Prostate gland (tissue), 2 donors: ENCODE data around the gene EXOSC5. TPM values are rescaled to one million over a fixed set of nuclear protein-coding genes. Genes with fewer than 3 reads are reported as not detected.
A peak's percentile ranks its signal among the peaks of the same experiment; 100 is the strongest.

Experiments
- DNase-seq: peaks from one replicate; pipeline ENCODE4 v3.0.0-alpha.2; 2019; ENCODE audit warnings: low spot score
- H3K27ac ChIP-seq, 2 donors: fragments of 200-600 bp; sonication (generic); 2 replicates each; pipeline ENCODE4 v1.5.1; 2017 to 2019
- H3K27me3 ChIP-seq: fragments of 200-600 bp; sonication (generic); replicated peaks from 2 replicates; pipeline ENCODE4 v1.5.1; 2019; ENCODE audit not compliant: insufficient read depth
- H3K36me3 ChIP-seq, 2 donors: fragments of 200-600 bp; sonication (generic); 1 replicate in 1 of 2; 2 replicates in 1 of 2; pipeline versions ENCODE4 v1.5.1 to v1.8.1; 2017 to 2019
- H3K4me1 ChIP-seq: fragments of 200-600 bp; sonication (generic); replicated peaks from 2 replicates; pipeline ENCODE4 v1.5.1; 2019
- H3K4me3 ChIP-seq, 2 donors: fragments of 200-600 bp; sonication (generic); 2 replicates each; pipeline ENCODE4 v1.5.1; 2017 to 2019
- H3K9me3 ChIP-seq: fragments of 200-600 bp; sonication (generic); 2 replicates; pipeline ENCODE4 v1.5.1; 2017
- CTCF ChIP-seq, 4 experiments: fragments of 200-600 bp in 2 of 4; fragments of 450-650 bp in 2 of 4; sonication (generic) in 2 of 4; IDR thresholded peaks; 1 replicate in 3 of 4; 2 replicates in 1 of 4; pipeline ENCODE4 v1.5.1; 2016 to 2019; ENCODE audit warnings: antibody characterized with exemption in 4 of 4, mild to moderate bottlenecking in 2 of 4, moderate library complexity in 2 of 4
- POLR2A ChIP-seq: fragments of 450-650 bp; IDR thresholded peaks from one replicate; pipeline ENCODE4 v1.6.1; 2016; ENCODE audit warnings: antibody characterized with exemption, mild to moderate bottlenecking
- POLR2AphosphoS5 ChIP-seq: sonication (generic); formaldehyde crosslinking; IDR thresholded peaks from one replicate; pipeline ENCODE4 v1.6.1; 2017; ENCODE audit warnings: antibody characterized with exemption
- WGBS: methylation state at CpG from one replicate; pipeline ENCODE4 v1.1.5; 2018; 5-methylcytosine and 5-hydroxymethylcytosine counted together
- intact Hi-C: fragments of 100-400 bp; cut with DNase I; formaldehyde crosslinking; loops from one replicate; pipeline ENCODE4 v1.14.2; 2022
- total RNA-seq, 2 donors: library from RNA; depleted of rRNA; stranded (reverse); fragments of >200 nt; gene quantifications; one replicate each; pipeline ENCODE4 v1.1.0, GENCODE V29; 2016

EXOSC5 gene
- total RNA-seq, 2 donors from 2014 or later, result 29.6 to 34.0 TPM

GRCh38 chr19:41354343-41354953 is 42.7 kb downstream of the EXOSC5 start:
- DNase-seq, result no peak
- no peaks in the 10 kb centered on the region for H3K27me3 ChIP-seq
- TF ChIP-seq POLR2A (no peak), CTCF (IDR thresholded peaks at IDR 0.05) (no peak), POLR2AphosphoS5 (no peak)
- H3K36me3 ChIP-seq, result no peaks in the 10 kb centered on the region
- peaks cover 5% of the 10 kb centered on the region for H3K4me1 ChIP-seq
- peak overlapping the region; percentile 70 to 80 for H3K4me3 ChIP-seq
- H3K27ac ChIP-seq, result peak overlapping the region; percentile 79 to 83
- no peaks in the 10 kb centered on the region for H3K9me3 ChIP-seq
- intact Hi-C loops, result no loop called here
- WGBS, result 87% methylated on average over 23 of the region's 23 CpGs

- peaks cover 5% of the 10 kb centered on the region for H3K4me1 ChIP-seq
- peak within 1 kb of the TSS; percentile 70 to 80 for H3K4me3 ChIP-seq
- no peaks in the 10 kb centered on the region for H3K36me3 ChIP-seq
- DNase-seq, result peak; percentile 73
- WGBS, result under 1% methylated on average over 56 of the region's 78 CpGs
- H3K9me3 ChIP-seq, result no peaks in the 10 kb centered on the region
- TF ChIP-seq POLR2AphosphoS5, result peak; percentile 48
- peak; percentile 57 for TF ChIP-seq POLR2A
- TF ChIP-seq CTCF (IDR thresholded peaks at IDR 0.05), result peak; percentile 81 to 91 (median 84)
- intact Hi-C loops, result no loop called here
- H3K27ac ChIP-seq, result peak within 1 kb of the TSS; percentile 79 to 83
- no peaks in the 10 kb centered on the region for H3K27me3 ChIP-seq
Measured at GRCh38 chr19:41353466-41354342, 43.5 kb downstream of the EXOSC5 start, which contains the start of gene TGFB1. Gene TGFB1, minus strand, starts transcription at chr19:41353922. Its CDS starts 878 bp downstream, at chr19:41353044.

DNA sequence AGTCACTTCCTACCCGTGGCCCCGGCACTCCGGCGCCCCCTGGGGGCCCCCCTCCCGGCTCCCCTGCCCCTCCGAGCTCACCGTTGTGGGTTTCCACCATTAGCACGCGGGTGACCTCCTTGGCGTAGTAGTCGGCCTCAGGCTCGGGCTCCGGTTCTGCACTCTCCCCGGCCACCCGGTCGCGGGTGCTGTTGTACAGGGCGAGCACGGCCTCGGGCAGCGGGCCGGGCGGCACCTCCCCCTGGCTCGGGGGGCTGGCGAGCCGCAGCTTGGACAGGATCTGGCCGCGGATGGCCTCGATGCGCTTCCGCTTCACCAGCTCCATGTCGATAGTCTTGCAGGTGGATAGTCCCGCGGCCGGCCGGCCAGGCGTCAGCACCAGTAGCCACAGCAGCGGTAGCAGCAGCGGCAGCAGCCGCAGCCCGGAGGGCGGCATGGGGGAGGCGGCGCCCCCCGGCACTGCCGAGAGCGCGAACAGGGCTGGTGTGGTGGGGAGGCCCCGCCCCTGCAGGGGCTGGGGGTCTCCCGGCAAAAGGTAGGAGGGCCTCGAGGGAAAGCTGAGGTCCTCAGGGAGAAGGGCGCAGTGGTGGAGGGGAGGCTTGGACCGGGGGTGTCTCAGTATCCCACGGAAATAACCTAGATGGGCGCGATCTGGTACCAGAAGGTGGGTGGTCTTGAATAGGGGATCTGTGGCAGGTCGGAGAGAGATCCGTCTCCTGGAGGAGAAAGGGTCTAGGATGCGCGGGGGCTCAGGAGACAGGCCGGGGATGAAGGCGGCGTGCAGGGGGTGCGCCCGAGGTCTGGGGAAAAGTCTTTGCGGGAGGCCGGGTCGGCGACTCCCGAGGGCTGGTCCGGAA is 44.3 kb downstream of the EXOSC5 start:
- peak overlapping the region; percentile 70 to 80 for H3K4me3 ChIP-seq
- H3K27me3 ChIP-seq, result no peaks in the 10 kb centered on the region
- peak in 3 of 4 experiments; percentile 29 to 50 (median 36) for TF ChIP-seq CTCF (IDR thresholded peaks at IDR 0.05)
- no peak for TF ChIP-seq POLR2AphosphoS5
- TF ChIP-seq POLR2A, result no peak
- peaks cover 5% of the 10 kb centered on the region for H3K4me1 ChIP-seq
- intact Hi-C loops, result no loop called here
- no peaks in the 10 kb centered on the region for H3K36me3 ChIP-seq
- peak; percentile 38 for DNase-seq
- whole genome bisulfite sequencing, result under 1% methylated on average over 57 of the region's 71 CpGs
- no peaks in the 10 kb centered on the region for H3K9me3 ChIP-seq
- peak overlapping the region; percentile 79 to 83 for H3K27ac ChIP-seq

DNA sequence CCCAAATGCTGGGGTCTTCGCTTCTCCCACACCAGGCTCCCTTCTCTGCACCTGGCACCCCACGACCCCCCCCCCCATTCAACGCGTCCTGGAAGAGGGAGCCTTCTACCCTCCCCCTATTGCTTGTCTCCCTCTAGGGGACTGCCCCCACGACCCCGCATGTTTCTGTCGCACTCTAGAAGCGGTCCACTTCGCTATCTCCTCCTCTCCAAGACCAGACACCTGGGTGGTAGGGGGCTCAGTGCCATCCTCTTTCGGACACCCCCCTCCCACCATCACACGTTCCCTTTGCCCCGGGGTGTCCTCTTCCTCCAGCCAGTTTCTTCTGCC is 44.9 kb downstream of the EXOSC5 start:
- Histone ChIP-seq H3K4me3 (peak overlapping the region; percentile 70 to 80), H3K27me3 (no peaks in the 10 kb centered on the region), H3K27ac (peak overlapping the region; percentile 79 to 83), H3K9me3 (no peaks in the 10 kb centered on the region), H3K4me1 (peaks cover 5% of the 10 kb centered on the region), H3K36me3 (no peaks in the 10 kb centered on the region)
- WGBS, result under 1% methylated on average over 12 of the region's 12 CpGs
- TF ChIP-seq POLR2A, result no peak
- no peak for TF ChIP-seq POLR2AphosphoS5
- no peak for TF ChIP-seq CTCF (IDR thresholded peaks at IDR 0.05)
- intact Hi-C loops, result no loop called here
- DNase-seq, result no peak
